Tibial nerve (tissue), 4 donors: ENCODE data around the gene UACA.

Experiments
- EP300 ChIP-seq, 2 donors: sonication (generic); formaldehyde crosslinking; IDR thresholded peaks; one replicate each; pipeline ENCODE4 v1.6.1; 2017; ENCODE audit warnings: antibody characterized with exemption in 2 of 2, mild to moderate bottlenecking in 1 of 2
- POLR2A ChIP-seq, 2 donors: fragments of 450-650 bp; IDR thresholded peaks; one replicate each; pipeline ENCODE4 v1.6.1; 2017; ENCODE audit warnings: antibody characterized with exemption in 2 of 2, mild to moderate bottlenecking in 2 of 2, moderate library complexity in 2 of 2
- TF ChIP-seq, protein P1 (sequence below), 5 experiments: fragments of 200-600 bp in 3 of 5; fragments of 450-650 bp in 2 of 5; sonication (generic) in 3 of 5; IDR thresholded peaks; one replicate each; pipeline ENCODE4 v1.5.1; 2016 to 2019; ENCODE audit warnings: antibody characterized with exemption in 5 of 5, mild to moderate bottlenecking in 3 of 5, moderate library complexity in 2 of 5

DNA sequence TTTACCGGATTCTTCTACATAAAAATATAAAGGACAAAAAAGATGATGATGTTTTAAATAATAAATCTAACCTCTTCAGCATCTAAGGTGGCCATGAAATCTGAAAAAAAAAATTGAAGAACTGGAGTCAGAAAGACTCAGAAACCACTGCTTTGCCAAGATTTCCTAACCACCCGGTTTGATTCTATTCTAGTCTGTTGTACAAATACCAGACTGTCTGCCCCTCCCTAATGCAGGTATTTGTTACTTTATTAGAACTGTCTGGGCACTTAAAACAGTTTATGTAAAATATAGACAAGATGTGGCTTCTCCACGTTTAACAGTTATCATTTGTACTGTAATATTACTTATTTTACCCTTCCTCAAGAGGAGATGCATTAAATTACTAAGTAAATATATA lies 48.8 kb downstream of the UACA start:
- TF ChIP-seq, protein P1, sequence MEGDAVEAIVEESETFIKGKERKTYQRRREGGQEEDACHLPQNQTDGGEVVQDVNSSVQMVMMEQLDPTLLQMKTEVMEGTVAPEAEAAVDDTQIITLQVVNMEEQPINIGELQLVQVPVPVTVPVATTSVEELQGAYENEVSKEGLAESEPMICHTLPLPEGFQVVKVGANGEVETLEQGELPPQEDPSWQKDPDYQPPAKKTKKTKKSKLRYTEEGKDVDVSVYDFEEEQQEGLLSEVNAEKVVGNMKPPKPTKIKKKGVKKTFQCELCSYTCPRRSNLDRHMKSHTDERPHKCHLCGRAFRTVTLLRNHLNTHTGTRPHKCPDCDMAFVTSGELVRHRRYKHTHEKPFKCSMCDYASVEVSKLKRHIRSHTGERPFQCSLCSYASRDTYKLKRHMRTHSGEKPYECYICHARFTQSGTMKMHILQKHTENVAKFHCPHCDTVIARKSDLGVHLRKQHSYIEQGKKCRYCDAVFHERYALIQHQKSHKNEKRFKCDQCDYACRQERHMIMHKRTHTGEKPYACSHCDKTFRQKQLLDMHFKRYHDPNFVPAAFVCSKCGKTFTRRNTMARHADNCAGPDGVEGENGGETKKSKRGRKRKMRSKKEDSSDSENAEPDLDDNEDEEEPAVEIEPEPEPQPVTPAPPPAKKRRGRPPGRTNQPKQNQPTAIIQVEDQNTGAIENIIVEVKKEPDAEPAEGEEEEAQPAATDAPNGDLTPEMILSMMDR (IDR thresholded peaks at IDR 0.05): no peak
- TF ChIP-seq POLR2A (IDR thresholded peaks at IDR 0.05): no peak
- no peak for TF ChIP-seq EP300 (IDR thresholded peaks at IDR 0.05)
